HCT116 (cell line): ENCODE data around the gene SIPA1L3. TPM values are rescaled to one million over a fixed set of nuclear protein-coding genes. Genes with fewer than 3 reads are reported as not detected.

Experiments used
- ATAC-seq: fragments of 200-7000 bp; cut with Tn5 transposase; 2 replicates; pipeline ENCODE4 v1.9.1; 2020; ENCODE audit warnings: mild to moderate bottlenecking, moderate library complexity
- BruUV-seq: library from RNA; stranded (reverse); fragments of 400-500 nt; replicated peaks from 2 replicates; lab custom pipeline; 2021; lab: Mats Ljungman, UMichigan
- CTCF ChIA-PET: fragments of 300-600 bp; sonication (Branson Sonifier 250); formaldehyde crosslinking; loops from one replicate; lab custom pipeline; 2021; ENCODE audit warnings: antibody characterized with exemption; lab: Charles Lee
- POLR2A ChIA-PET: fragments of 300-600, 350-600 bp; sonication (Branson Sonifier 250); formaldehyde crosslinking; loops from one replicate; lab custom pipeline; 2021; ENCODE audit warnings: antibody characterized with exemption; lab: Charles Lee
- RAD21 ChIA-PET, 2 experiments: fragments of 300-600 bp; sonication (Branson Sonifier 250); formaldehyde crosslinking; loops; one replicate each; lab custom pipeline; 2023; ENCODE audit warnings: low total read pairs in 2 of 2; ENCODE audit not compliant: uncharacterized antibody in 2 of 2, unreplicated experiment in 2 of 2, low non-redundant PET in 1 of 2; lab: Charles Lee
- DNase-seq: peaks from one replicate; pipeline ENCODE4 v3.0.0-alpha.2; 2010; ENCODE audit warnings: low read depth, low spot score
- H2AFZ ChIP-seq: fragments of 200-600 bp; shearing (Covaris generic), sonication (generic); 2 replicates; pipeline ENCODE4 v1.6.1; 2017; ENCODE audit warnings: low read depth, mixed run types, mixed read lengths, antibody characterized with exemption, low read length; ENCODE audit not compliant: poor library complexity, severe bottlenecking
- H3K27ac ChIP-seq: 2 replicates; pipeline ENCODE4 v1.5.1; 2012; ENCODE audit warnings: low read depth, low read length
- H3K27me3 ChIP-seq: fragments of 200-600 bp; sonication (generic); 2 replicates; pipeline ENCODE4 v1.6.1; 2016; ENCODE audit warnings: mixed run types, low read length, mixed read lengths; ENCODE audit not compliant: insufficient read depth
- H3K36me3 ChIP-seq, 2 experiments: fragments of 200-500 bp in 1 of 2; fragments of 200-600 bp in 1 of 2; sonication (Bioruptor generic) in 1 of 2; sonication (generic) in 1 of 2; 2 replicates each; pipeline versions ENCODE4 v1.5.1 to v1.6.1; 2014 to 2016; ENCODE audit warnings: low read length in 2 of 2, inconsistent platforms in 1 of 2, mixed read lengths in 1 of 2, mixed run types in 1 of 2; ENCODE audit not compliant: insufficient read depth in 2 of 2, control insufficient read depth in 1 of 2
- H3K4me1 ChIP-seq, 2 experiments: fragments of 200-600 bp in 1 of 2; sonication (generic) in 1 of 2; 2 replicates each; pipeline versions ENCODE4 v1.5.1 to v1.6.1; 2012 to 2017; ENCODE audit warnings: low read length in 2 of 2, inconsistent platforms in 1 of 2, mild to moderate bottlenecking in 1 of 2, mixed read lengths in 1 of 2, mixed run types in 1 of 2, moderate library complexity in 1 of 2; ENCODE audit not compliant: insufficient read depth in 2 of 2, control insufficient read depth in 1 of 2
- H3K4me2 ChIP-seq: fragments of 200-600 bp; sonication (generic); 2 replicates; pipeline ENCODE4 v1.6.1; 2017; ENCODE audit warnings: mixed run types, low read length, mixed read lengths
- H3K4me3 ChIP-seq, 2 experiments: fragments of 200-600 bp in 1 of 2; sonication (generic) in 1 of 2; replicated peaks in 1 of 2; 2 replicates each; pipeline ENCODE4 v1.5.1; 2011 to 2016; ENCODE audit warnings: low read length in 2 of 2, control low read depth in 1 of 2, low read depth in 1 of 2, mild to moderate bottlenecking in 1 of 2, mixed read lengths in 1 of 2, mixed run types in 1 of 2
- H3K79me2 ChIP-seq: fragments of 200-600 bp; sonication (generic); 2 replicates; pipeline ENCODE4 v1.6.1; 2017; ENCODE audit warnings: mild to moderate bottlenecking, mixed run types, low read length, moderate library complexity, mixed read lengths; ENCODE audit not compliant: insufficient read depth
- H3K9ac ChIP-seq: fragments of 200-600 bp; sonication (generic); 2 replicates; pipeline ENCODE4 v1.6.1; 2016; ENCODE audit warnings: low read length, mixed read lengths
- H3K9me2 ChIP-seq: fragments of 200-600 bp; sonication (generic), shearing (Covaris generic); 2 replicates; pipeline ENCODE4 v1.6.1; 2017; ENCODE audit warnings: mixed run types, mild to moderate bottlenecking, moderate library complexity; ENCODE audit not compliant: insufficient read depth
- H3K9me3 ChIP-seq, 2 experiments: fragments of 200-500 bp in 1 of 2; fragments of 200-600 bp in 1 of 2; sonication (Bioruptor generic) in 1 of 2; sonication (generic) in 1 of 2; 2 replicates each; pipeline ENCODE4 v1.6.1; 2014 to 2017; ENCODE audit warnings: low read length in 2 of 2, mixed read lengths in 2 of 2, inconsistent platforms in 1 of 2, low read depth in 1 of 2, mild to moderate bottlenecking in 1 of 2, mixed run types in 1 of 2, moderate library complexity in 1 of 2; ENCODE audit not compliant: control insufficient read depth in 1 of 2, insufficient read depth in 1 of 2
- H4K20me1 ChIP-seq: fragments of 200-600 bp; sonication (generic), shearing (Covaris generic); 2 replicates; pipeline ENCODE4 v1.6.1; 2017; ENCODE audit warnings: mixed run types, mild to moderate bottlenecking, moderate library complexity; ENCODE audit not compliant: insufficient read depth
- CBX3 ChIP-seq: IDR thresholded peaks from 2 replicates; pipeline ENCODE4 v1.6.1; 2012; ENCODE audit warnings: low read depth
- CEBPB ChIP-seq: IDR thresholded peaks from 2 replicates; pipeline ENCODE4 v1.6.1; 2012; ENCODE audit warnings: low read depth
- EGR1 ChIP-seq: IDR thresholded peaks from 2 replicates; pipeline ENCODE4 v1.6.1; 2012; ENCODE audit warnings: low read depth
- ELF1 ChIP-seq: IDR thresholded peaks from 2 replicates; pipeline ENCODE4 v1.6.1; 2012; ENCODE audit warnings: low read depth, borderline replicate concordance
- EZH2phosphoT487 ChIP-seq: fragments of 200-600 bp; IDR thresholded peaks from 2 replicates; pipeline ENCODE4 v1.6.1; 2018; ENCODE audit warnings: antibody characterized with exemption, borderline replicate concordance
- FOSL1 ChIP-seq: IDR thresholded peaks from 2 replicates; pipeline ENCODE4 v1.6.1; 2012; ENCODE audit warnings: low read depth
- JUND ChIP-seq: IDR thresholded peaks from 2 replicates; pipeline ENCODE4 v1.6.1; 2012
- POLR2A ChIP-seq: IDR thresholded peaks from 2 replicates; pipeline ENCODE4 v1.7.0; 2011; ENCODE audit warnings: borderline replicate concordance; ENCODE audit not compliant: insufficient read depth, insufficient read length; ENCODE audit errors: extremely low read depth
- POLR2AphosphoS5 ChIP-seq: IDR thresholded peaks from 2 replicates; pipeline ENCODE4 v1.6.1; 2011; ENCODE audit warnings: mild to moderate bottlenecking, low read depth, low read length, moderate library complexity
- RAD21 ChIP-seq: IDR thresholded peaks from 2 replicates; pipeline ENCODE4 v1.6.1; 2012; ENCODE audit warnings: low read depth, mild to moderate bottlenecking
- SIN3A ChIP-seq: IDR thresholded peaks from 2 replicates; pipeline ENCODE4 v1.6.1; 2012; ENCODE audit warnings: low read depth
- SP1 ChIP-seq: IDR thresholded peaks from 2 replicates; pipeline ENCODE4 v1.6.1; 2012; ENCODE audit warnings: low read depth
- SRF ChIP-seq: IDR thresholded peaks from 2 replicates; pipeline ENCODE4 v1.6.1; 2012; ENCODE audit warnings: low read depth
- TCF7L2 ChIP-seq: IDR thresholded peaks from 2 replicates; pipeline ENCODE4 v1.7.0; 2011; ENCODE audit warnings: borderline replicate concordance, inconsistent platforms; ENCODE audit not compliant: insufficient read depth, insufficient read length; ENCODE audit errors: extremely low read depth
- YY1 ChIP-seq: IDR thresholded peaks from 2 replicates; pipeline ENCODE4 v1.6.1; 2011; ENCODE audit warnings: low read length, low read depth, moderate library complexity, mild to moderate bottlenecking; ENCODE audit not compliant: insufficient replicate concordance; ENCODE audit errors: extremely low read depth
- ZFX ChIP-seq: fragments of 450-650 bp; IDR thresholded peaks from 2 replicates; pipeline ENCODE4 v1.6.1; 2017
- ZNF274 ChIP-seq: fragments of 200-500 bp; sonication (Bioruptor generic); IDR thresholded peaks from 2 replicates; pipeline ENCODE4 v1.6.1; 2014; ENCODE audit warnings: mild to moderate bottlenecking, low read depth, low read length, inconsistent platforms
- intact Hi-C: fragments of 100-400 bp; cut with micrococcal nuclease; formaldehyde crosslinking; loops from 2 replicates; pipeline ENCODE4 v1.10.0; 2022
- total RNA-seq: library from RNA; stranded (reverse); gene quantifications from one replicate; pipeline ENCODE4 v1.2.1, GENCODE V29; 2021; ENCODE audit not compliant: unreplicated experiment
- TF ChIP-seq, protein P1 (sequence below): IDR thresholded peaks from 2 replicates; pipeline ENCODE4 v1.6.1; 2012
- TF ChIP-seq, protein P2 (sequence below): IDR thresholded peaks from 2 replicates; pipeline ENCODE4 v1.6.1; 2012; ENCODE audit warnings: low read depth
- TF ChIP-seq, protein P3 (sequence below): IDR thresholded peaks from 2 replicates; pipeline ENCODE4 v1.6.1; 2011; ENCODE audit warnings: mild to moderate bottlenecking, low read length, moderate library complexity; ENCODE audit not compliant: insufficient replicate concordance; ENCODE audit errors: extremely low read depth

The SIPA1L3 gene
- total RNA-seq, 1 experiment from 2014 or later, result 41.8 TPM

DNA sequence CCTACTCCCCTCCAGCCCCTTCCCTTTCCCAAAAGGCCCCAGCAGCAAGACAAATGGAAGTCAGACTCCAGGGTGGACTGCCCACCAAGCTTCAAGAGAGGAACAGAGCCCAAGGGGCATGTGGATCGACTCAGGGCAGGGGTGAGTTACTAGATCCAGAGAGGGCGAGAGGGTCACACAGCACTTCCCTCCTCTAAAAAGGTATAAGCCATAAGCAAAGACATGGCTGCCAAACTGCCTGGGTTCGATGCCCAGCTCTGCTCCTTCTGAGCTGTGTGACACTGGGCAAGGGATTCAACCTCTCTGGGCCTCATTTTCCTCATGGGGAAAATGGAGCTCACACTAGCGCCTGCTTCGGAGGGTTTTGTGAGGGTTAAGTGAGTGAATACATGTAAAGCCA is 345.4 kb downstream of the SIPA1L3 start:
- ATAC-seq (no peak), DNase-seq (no peak)
- intact Hi-C loops, result no loop called here
- no peak overlapping the region for H3K27ac ChIP-seq
- H3K9me2 ChIP-seq, result no peaks in the 10 kb centered on the region
- BruUV-seq, result no TSS peak
- no peak overlapping the region for H3K4me2 ChIP-seq
- H2AFZ ChIP-seq, result no peak overlapping the region
- TF ChIP-seq POLR2A, result no peak
- no peak for TF ChIP-seq ELF1
- TF ChIP-seq SRF, result no peak
- TF ChIP-seq CBX3, result no peak
- TF ChIP-seq TCF7L2, result no peak
- TF ChIP-seq POLR2AphosphoS5, result no peak
- TF ChIP-seq, protein P1, sequence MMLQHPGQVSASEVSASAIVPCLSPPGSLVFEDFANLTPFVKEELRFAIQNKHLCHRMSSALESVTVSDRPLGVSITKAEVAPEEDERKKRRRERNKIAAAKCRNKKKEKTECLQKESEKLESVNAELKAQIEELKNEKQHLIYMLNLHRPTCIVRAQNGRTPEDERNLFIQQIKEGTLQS, result no peak
- no peak for TF ChIP-seq RAD21
- no peak for TF ChIP-seq EZH2phosphoT487
- TF ChIP-seq FOSL1, result no peak
- no peak for TF ChIP-seq JUND
- no peak for TF ChIP-seq SP1
- no peak for TF ChIP-seq ZNF274
- no peak for TF ChIP-seq ZFX
- TF ChIP-seq EGR1, result no peak
- TF ChIP-seq, protein P2, sequence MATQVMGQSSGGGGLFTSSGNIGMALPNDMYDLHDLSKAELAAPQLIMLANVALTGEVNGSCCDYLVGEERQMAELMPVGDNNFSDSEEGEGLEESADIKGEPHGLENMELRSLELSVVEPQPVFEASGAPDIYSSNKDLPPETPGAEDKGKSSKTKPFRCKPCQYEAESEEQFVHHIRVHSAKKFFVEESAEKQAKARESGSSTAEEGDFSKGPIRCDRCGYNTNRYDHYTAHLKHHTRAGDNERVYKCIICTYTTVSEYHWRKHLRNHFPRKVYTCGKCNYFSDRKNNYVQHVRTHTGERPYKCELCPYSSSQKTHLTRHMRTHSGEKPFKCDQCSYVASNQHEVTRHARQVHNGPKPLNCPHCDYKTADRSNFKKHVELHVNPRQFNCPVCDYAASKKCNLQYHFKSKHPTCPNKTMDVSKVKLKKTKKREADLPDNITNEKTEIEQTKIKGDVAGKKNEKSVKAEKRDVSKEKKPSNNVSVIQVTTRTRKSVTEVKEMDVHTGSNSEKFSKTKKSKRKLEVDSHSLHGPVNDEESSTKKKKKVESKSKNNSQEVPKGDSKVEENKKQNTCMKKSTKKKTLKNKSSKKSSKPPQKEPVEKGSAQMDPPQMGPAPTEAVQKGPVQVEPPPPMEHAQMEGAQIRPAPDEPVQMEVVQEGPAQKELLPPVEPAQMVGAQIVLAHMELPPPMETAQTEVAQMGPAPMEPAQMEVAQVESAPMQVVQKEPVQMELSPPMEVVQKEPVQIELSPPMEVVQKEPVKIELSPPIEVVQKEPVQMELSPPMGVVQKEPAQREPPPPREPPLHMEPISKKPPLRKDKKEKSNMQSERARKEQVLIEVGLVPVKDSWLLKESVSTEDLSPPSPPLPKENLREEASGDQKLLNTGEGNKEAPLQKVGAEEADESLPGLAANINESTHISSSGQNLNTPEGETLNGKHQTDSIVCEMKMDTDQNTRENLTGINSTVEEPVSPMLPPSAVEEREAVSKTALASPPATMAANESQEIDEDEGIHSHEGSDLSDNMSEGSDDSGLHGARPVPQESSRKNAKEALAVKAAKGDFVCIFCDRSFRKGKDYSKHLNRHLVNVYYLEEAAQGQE, result no peak
- no peak for TF ChIP-seq CEBPB
- TF ChIP-seq YY1, result no peak
- TF ChIP-seq SIN3A, result no peak
- TF ChIP-seq, protein P3, sequence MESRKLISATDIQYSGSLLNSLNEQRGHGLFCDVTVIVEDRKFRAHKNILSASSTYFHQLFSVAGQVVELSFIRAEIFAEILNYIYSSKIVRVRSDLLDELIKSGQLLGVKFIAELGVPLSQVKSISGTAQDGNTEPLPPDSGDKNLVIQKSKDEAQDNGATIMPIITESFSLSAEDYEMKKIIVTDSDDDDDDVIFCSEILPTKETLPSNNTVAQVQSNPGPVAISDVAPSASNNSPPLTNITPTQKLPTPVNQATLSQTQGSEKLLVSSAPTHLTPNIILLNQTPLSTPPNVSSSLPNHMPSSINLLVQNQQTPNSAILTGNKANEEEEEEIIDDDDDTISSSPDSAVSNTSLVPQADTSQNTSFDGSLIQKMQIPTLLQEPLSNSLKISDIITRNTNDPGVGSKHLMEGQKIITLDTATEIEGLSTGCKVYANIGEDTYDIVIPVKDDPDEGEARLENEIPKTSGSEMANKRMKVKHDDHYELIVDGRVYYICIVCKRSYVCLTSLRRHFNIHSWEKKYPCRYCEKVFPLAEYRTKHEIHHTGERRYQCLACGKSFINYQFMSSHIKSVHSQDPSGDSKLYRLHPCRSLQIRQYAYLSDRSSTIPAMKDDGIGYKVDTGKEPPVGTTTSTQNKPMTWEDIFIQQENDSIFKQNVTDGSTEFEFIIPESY, result no peak
- H3K27me3 ChIP-seq, result no peaks in the 10 kb centered on the region
- H3K9ac ChIP-seq, result no peak overlapping the region
- ChIA-PET POLR2A (interaction anchor here (1.1 kb wide), 1 partner anchor 12 kb away, joined by 6 read pairs; the partner anchor contains the start of gene SPINT2), CTCF (no interaction called here), RAD21 (no interaction called here)
- H3K79me2 ChIP-seq, result no peaks in the 10 kb centered on the region
- H3K9me3 ChIP-seq, result no peaks in the 10 kb centered on the region
- peaks cover 0 to 22% of the 10 kb centered on the region in 2 experiments; a peak in 1 of 4 replicates for H3K4me1 ChIP-seq
- no peaks in the 10 kb centered on the region for H4K20me1 ChIP-seq
- no peaks in the 10 kb centered on the region for H3K36me3 ChIP-seq
- H3K4me3 ChIP-seq, result no peak overlapping the region
